ENCODE measurements around the gene CD2BP2.

- no peak for TF ChIP-seq CTCF (CRISPR knock-in tag; IDR thresholded peaks at IDR 0.05)
- no peak for TF ChIP-seq ZFP36 (IDR thresholded peaks at IDR 0.05; ENCODE audit: borderline replicate concordance, low read depth, low read length, partially characterized antibody)
- no peak for TF ChIP-seq TCF7L2 (IDR thresholded peaks at IDR 0.05; ENCODE audit: low read depth, low read length)
- TF ChIP-seq ZNF644 (CRISPR knock-in tag; IDR thresholded peaks at IDR 0.05; ENCODE audit: low read depth): no peak
- no peak for TF ChIP-seq NBN (conservative IDR thresholded peaks at IDR 0.05)
- no peak for TF ChIP-seq ZNF530 (CRISPR knock-in tag; IDR thresholded peaks at IDR 0.05; ENCODE audit: low read depth)
- TF ChIP-seq CEBPB (IDR thresholded peaks at IDR 0.05; ENCODE audit: borderline replicate concordance, low read depth, low read length): no peak
- TF ChIP-seq FLYWCH1 (CRISPR knock-in tag; IDR thresholded peaks at IDR 0.05): no peak
These were observed 14.5 kb downstream of the CD2BP2 start for GRCh38 chr16:30340621-30341020.
